ENCODE measurements around the gene PSME3. TPM values are rescaled to one million over a fixed set of nuclear protein-coding genes. Genes with fewer than 3 reads are reported as not detected.

The PSME3 gene
- total RNA-seq, 1 experiment from 2014 or later: 222 TPM

DNA sequence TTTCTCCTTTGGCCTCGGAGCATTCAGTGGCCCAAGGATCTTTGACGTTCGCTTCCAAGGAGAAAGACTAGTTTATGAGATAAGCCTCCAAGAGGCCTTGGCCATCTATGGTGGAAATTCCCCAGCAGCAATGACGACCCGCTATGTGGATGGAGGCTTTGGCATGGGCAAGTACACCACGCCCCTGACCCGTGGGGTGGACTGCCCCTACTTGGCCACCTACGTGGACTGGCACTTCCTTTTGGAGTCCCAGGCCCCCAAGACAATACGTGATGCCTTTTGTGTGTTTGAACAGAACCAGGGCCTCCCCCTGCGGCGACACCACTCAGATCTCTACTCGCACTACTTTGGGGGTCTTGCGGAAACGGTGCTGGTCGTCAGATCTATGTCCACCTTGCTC is 19.2 kb downstream of the PSME3 start:
- no peak for DNase-seq
- Histone ChIP-seq H3T11ph (ENCODE audit: low read length) (no peak overlapping the region), H3K23ac (ENCODE audit: insufficient read length, low read depth, low read length) (no peak overlapping the region), H3K9ac (ENCODE audit: extremely low read depth, insufficient read length, low read length) (no peak overlapping the region), H3K79me1 (ENCODE audit: insufficient read depth, low read depth, low read length, poor library complexity, severe bottlenecking) (no peaks in the 10 kb centered on the region), H3K9me3 (ENCODE audit: control insufficient read depth, low read depth, low read length) (no peaks in the 10 kb centered on the region), H4K91ac (ENCODE audit: insufficient read length, low read depth, low read length) (no peak overlapping the region), H3K79me2 (ENCODE audit: insufficient read depth, low read length) (no peaks in the 10 kb centered on the region), H4K5ac (ENCODE audit: insufficient read length, low read depth, low read length) (no peak overlapping the region), H2BK5ac (ENCODE audit: insufficient read length, low read length) (no peak overlapping the region), H2AFZ (ENCODE audit: low read length) (no peak overlapping the region), H3K18ac (ENCODE audit: insufficient read length, low read depth, low read length) (no peak overlapping the region), H2BK120ac (ENCODE audit: low read depth, low read length, poor library complexity, severe bottlenecking) (no peak overlapping the region), H3K27me3 (ENCODE audit: insufficient read depth, low read length) (no peaks in the 10 kb centered on the region), H3K23me2 (ENCODE audit: insufficient read length, low read depth, low read length, poor library complexity, severe bottlenecking) (no peaks in the 10 kb centered on the region), H3K4me2 (ENCODE audit: insufficient read depth, insufficient read length, low read length) (no peak overlapping the region), H3K4ac (ENCODE audit: low read depth, low read length) (no peak overlapping the region), H3K27ac (ENCODE audit: insufficient read length, low read depth, low read length) (no peak overlapping the region), H4K8ac (replicated peaks; ENCODE audit: insufficient read length, low read depth, low read length) (no peak overlapping the region), H2BK15ac (ENCODE audit: low read depth, low read length) (no peak overlapping the region), H3K56ac (ENCODE audit: insufficient read length, low read depth, low read length) (no peak overlapping the region), H3K4me1 (ENCODE audit: insufficient read depth, low read length) (no peaks in the 10 kb centered on the region), H2AK5ac (ENCODE audit: insufficient read length, low read length) (no peak overlapping the region), H2BK20ac (ENCODE audit: low read depth, low read length, poor library complexity, severe bottlenecking) (no peak overlapping the region), H3K14ac (ENCODE audit: insufficient read depth, low read length) (no peak overlapping the region), H2BK12ac (ENCODE audit: insufficient read length, low read depth, low read length) (no peak overlapping the region), H4K20me1 (ENCODE audit: control insufficient read depth, insufficient read depth, insufficient read length) (no peaks in the 10 kb centered on the region)
- Mint-ChIP-seq H3K27me3 (ENCODE audit: low read depth) (no peaks in the 10 kb centered on the region), H3K4me1 (peaks cover 4 to 8% of the 10 kb centered on the region in 2 experiments; a peak in 2 of 4 replicates), H3K36me3 (ENCODE audit: insufficient read depth in 1 of 3, low read depth in 3 of 3) (no peaks in the 10 kb centered on the region; a peak in 1 of 7 replicates), H3K4me3 (no peak overlapping the region), H3K27ac (no peak overlapping the region), H3K9me3 (no peaks in the 10 kb centered on the region; a peak in 1 of 5 replicates)
- TF ChIP-seq, protein P1, sequence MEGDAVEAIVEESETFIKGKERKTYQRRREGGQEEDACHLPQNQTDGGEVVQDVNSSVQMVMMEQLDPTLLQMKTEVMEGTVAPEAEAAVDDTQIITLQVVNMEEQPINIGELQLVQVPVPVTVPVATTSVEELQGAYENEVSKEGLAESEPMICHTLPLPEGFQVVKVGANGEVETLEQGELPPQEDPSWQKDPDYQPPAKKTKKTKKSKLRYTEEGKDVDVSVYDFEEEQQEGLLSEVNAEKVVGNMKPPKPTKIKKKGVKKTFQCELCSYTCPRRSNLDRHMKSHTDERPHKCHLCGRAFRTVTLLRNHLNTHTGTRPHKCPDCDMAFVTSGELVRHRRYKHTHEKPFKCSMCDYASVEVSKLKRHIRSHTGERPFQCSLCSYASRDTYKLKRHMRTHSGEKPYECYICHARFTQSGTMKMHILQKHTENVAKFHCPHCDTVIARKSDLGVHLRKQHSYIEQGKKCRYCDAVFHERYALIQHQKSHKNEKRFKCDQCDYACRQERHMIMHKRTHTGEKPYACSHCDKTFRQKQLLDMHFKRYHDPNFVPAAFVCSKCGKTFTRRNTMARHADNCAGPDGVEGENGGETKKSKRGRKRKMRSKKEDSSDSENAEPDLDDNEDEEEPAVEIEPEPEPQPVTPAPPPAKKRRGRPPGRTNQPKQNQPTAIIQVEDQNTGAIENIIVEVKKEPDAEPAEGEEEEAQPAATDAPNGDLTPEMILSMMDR (conservative IDR thresholded peaks at IDR 0.05): no peak
- whole genome bisulfite sequencing (ENCODE audit: extremely low coverage, insufficient read length, low lambda C conversion rate): no CpG with 5 or more reads among the region's 15 CpGs
